Measurements from ENCODE around the gene DDX47. TPM values are rescaled to one million over a fixed set of nuclear protein-coding genes. Genes with fewer than 3 reads are reported as not detected.
A peak's percentile ranks its signal among the peaks of the same experiment; 100 is the strongest.
"Not testable (repeated sequence)": the region's sequence is repeated elsewhere in the genome, so short reads cannot be mapped to it uniquely, and the experiment has no call there.

The DDX47 gene
- total and polyA plus RNA-seq, 2 experiments from 2014 or later, result 56.2 to 69.4 TPM

DNA sequence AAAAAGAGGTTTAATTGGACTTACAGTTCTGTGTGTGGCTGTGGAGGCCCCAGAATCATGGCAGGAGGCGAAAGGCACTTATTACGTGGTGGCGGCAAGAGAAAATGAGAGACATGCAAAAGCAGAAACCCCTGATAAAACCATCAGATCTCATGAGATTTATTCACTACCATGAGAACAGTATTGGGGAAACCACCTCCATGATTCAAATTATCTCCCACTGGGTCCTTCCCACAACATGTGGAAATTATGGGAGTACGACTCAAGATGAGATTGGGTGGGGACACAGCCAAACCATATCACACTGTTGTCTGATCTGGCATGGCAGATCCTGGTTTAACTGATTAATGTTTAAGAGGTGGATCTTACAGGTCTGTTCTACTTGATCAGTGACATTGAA is 5.6 kb downstream of the DDX47 start:
- DNase-seq (ENCODE audit: low spot score), result no peak
- Histone ChIP-seq H3K4me3 (no peak overlapping the region), H4K20me1 (ENCODE audit: insufficient read depth, poor library complexity, severe bottlenecking) (peaks cover 7% of the 10 kb centered on the region), H3K36me3 (replicated peaks; ENCODE audit: insufficient read depth, low read depth) (no peaks in the 10 kb centered on the region), H3K27ac (peak overlapping the region; percentile 63), H3K4me1 (ENCODE audit: insufficient read depth) (peaks cover 25% of the 10 kb centered on the region), H3K9me3 (ENCODE audit: low read depth) (no peaks in the 10 kb centered on the region), H3K4me2 (no peak overlapping the region), H3K79me2 (peaks cover 74% of the 10 kb centered on the region), H2AFZ (no peak overlapping the region), H3K9me2 (replicated peaks; ENCODE audit: insufficient read depth) (no peaks in the 10 kb centered on the region), H3K27me3 (no peaks in the 10 kb centered on the region)
- WGBS (ENCODE audit: low lambda C conversion rate, missing lambda C conversion rate), result 96% methylated on average over 4 of the region's 4 CpGs
- TF ChIP-seq EZH2 (IDR thresholded peaks at IDR 0.05; ENCODE audit: borderline replicate concordance), result no peak

- Histone ChIP-seq H2AFZ (no peak overlapping the region), H4K20me1 (ENCODE audit: insufficient read depth, poor library complexity, severe bottlenecking) (peaks cover 7% of the 10 kb centered on the region), H3K36me3 (replicated peaks; ENCODE audit: insufficient read depth, low read depth) (no peaks in the 10 kb centered on the region), H3K79me2 (peaks cover 69% of the 10 kb centered on the region), H3K27ac (peak overlapping the region; percentile 63), H3K9me3 (ENCODE audit: low read depth) (no peaks in the 10 kb centered on the region), H3K4me2 (no peak overlapping the region), H3K4me1 (ENCODE audit: insufficient read depth) (peaks cover 22% of the 10 kb centered on the region), H3K9me2 (replicated peaks; ENCODE audit: insufficient read depth) (no peaks in the 10 kb centered on the region), H3K27me3 (no peaks in the 10 kb centered on the region), H3K4me3 (no peak overlapping the region)
- no peak for DNase-seq (ENCODE audit: low spot score)
- whole genome bisulfite sequencing (ENCODE audit: low lambda C conversion rate, missing lambda C conversion rate), result 100% methylated on average over 2 of the region's 2 CpGs
- TF ChIP-seq CTCF (IDR thresholded peaks at IDR 0.05; ENCODE audit: poor library complexity) (no peak), EZH2phosphoT487 (IDR thresholded peaks at IDR 0.05; ENCODE audit: low read depth, severe bottlenecking, unreplicated experiment) (no peak)
These were observed 6.1 kb downstream of the DDX47 start for GRCh38 chr12:12819221-12819620.

GRCh38 chr12:12819752-12820311 is 6.7 kb downstream of the DDX47 start:
- Histone ChIP-seq H3K9me3 (ENCODE audit: low read depth) (no peaks in the 10 kb centered on the region), H4K20me1 (ENCODE audit: insufficient read depth, poor library complexity, severe bottlenecking) (peaks cover 7% of the 10 kb centered on the region), H3K36me3 (replicated peaks; ENCODE audit: insufficient read depth, low read depth) (no peaks in the 10 kb centered on the region), H3K4me1 (ENCODE audit: insufficient read depth) (peaks cover 19% of the 10 kb centered on the region), H3K4me3 (no peak overlapping the region), H3K27me3 (no peaks in the 10 kb centered on the region), H3K27ac (peak overlapping the region; percentile 63), H3K9me2 (replicated peaks; ENCODE audit: insufficient read depth) (no peaks in the 10 kb centered on the region), H2AFZ (no peak overlapping the region), H3K79me2 (peaks cover 63% of the 10 kb centered on the region), H3K4me2 (peak overlapping the region; percentile 28)
- 34% methylated on average over 2 of the region's 2 CpGs for WGBS (ENCODE audit: low lambda C conversion rate, missing lambda C conversion rate)
- DNase-seq (ENCODE audit: low spot score), result peak; percentile 57
- TF ChIP-seq EZH2phosphoT487 (IDR thresholded peaks at IDR 0.05; ENCODE audit: low read depth, severe bottlenecking, unreplicated experiment) (no peak), CTCF (IDR thresholded peaks at IDR 0.05; ENCODE audit: poor library complexity) (no peak), EZH2 (IDR thresholded peaks at IDR 0.05; ENCODE audit: borderline replicate concordance) (no peak)

DNA sequence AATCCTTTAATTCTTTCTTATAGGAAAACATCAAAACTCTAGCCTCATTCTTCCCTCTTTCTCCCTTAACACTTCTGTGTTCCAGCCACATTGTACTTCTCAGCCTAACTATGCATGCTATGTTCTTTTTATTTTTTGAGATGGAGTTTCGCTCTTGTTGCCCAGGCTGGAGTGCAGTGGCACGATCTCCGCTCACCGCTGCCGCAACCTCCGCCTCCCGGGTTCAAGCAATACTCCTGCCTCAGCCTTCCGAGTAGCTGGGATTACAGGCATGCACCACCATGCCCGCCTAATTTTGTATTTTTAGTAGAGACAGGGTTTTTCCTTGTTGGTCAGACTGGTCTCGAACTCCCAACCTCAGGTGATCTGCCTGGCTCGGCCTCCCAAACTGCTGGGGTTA is 7.2 kb downstream of the DDX47 start:
- 95% methylated on average over 11 of the region's 11 CpGs for WGBS (ENCODE audit: low lambda C conversion rate, missing lambda C conversion rate)
- not testable (repeated sequence) for H4K20me1 ChIP-seq (ENCODE audit: insufficient read depth, poor library complexity, severe bottlenecking); H3K27me3 ChIP-seq; H3K9me2 ChIP-seq (replicated peaks; ENCODE audit: insufficient read depth); H3K4me3 ChIP-seq; DNase-seq (ENCODE audit: low spot score); H3K36me3 ChIP-seq (replicated peaks; ENCODE audit: insufficient read depth, low read depth); H2AFZ ChIP-seq; H3K9me3 ChIP-seq (ENCODE audit: low read depth)
- Histone ChIP-seq H3K4me1 (ENCODE audit: insufficient read depth) (peaks cover 19% of the 10 kb centered on the region), H3K4me2 (peak overlapping the region; percentile 28), H3K79me2 (peaks cover 57% of the 10 kb centered on the region), H3K27ac (peak overlapping the region; percentile 63)
